NK-92 treated with Interleukin-12 subunit alpha and Interleukin-12 subunit beta, amount 100 ng/mL, for 24 hours (cell line): ENCODE results near the gene CRY2.
"Not testable (repeated sequence)": the region's sequence is repeated elsewhere in the genome, so short reads cannot be mapped to it uniquely, and the experiment has no call there.

Experiments used
- DNase-seq: peaks from one replicate; lab custom pipeline; 2025; lab: John Stamatoyannopoulos, UW

The CRY2 gene

DNA sequence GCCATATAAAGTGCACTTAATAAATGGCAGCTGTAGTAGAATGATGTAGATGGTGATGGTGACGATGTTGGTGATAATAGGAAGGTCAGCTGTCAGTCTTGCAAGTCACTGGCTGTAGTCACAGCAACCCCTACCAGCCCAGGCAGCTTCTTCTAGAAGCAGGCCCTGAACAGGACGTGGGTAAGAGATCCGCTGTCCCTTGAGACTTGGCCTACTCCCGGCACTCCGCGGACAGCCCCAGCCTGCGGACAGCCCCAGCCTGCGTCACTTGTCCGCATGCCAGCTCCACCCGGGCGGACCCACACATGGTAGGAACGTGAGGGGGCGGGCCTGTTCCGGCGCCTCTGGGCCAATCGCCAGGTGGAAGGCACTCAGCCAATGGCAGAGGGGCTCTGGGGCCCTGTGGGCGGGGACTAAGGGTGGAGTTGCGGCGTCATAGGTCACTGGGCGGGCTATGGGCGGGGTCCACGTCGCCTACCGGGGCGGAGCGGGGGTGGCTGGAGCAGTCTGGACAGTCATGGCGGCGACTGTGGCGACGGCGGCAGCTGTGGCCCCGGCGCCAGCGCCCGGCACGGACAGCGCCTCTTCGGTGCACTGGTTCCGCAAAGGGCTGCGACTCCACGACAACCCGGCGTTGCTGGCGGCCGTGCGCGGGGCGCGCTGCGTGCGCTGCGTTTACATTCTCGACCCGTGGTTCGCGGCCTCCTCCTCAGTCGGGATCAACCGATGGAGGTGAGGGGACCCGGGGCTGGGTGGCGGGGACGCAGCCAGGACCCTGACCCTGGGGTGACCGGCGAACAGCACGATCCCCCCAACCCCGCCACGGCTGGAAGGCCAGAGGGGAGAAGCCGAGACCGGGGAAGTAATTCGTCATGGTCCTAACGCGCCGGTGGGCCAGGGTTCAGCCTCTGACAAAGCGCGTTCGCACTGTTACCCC, at the start of gene CRY2:
Gene CRY2 (plus strand): TSS at position 502 of the 937 bp plus-strand sequence. CDS start 16 bp downstream, at position 518.
- peak; percentile 99 for DNase-seq

DNA sequence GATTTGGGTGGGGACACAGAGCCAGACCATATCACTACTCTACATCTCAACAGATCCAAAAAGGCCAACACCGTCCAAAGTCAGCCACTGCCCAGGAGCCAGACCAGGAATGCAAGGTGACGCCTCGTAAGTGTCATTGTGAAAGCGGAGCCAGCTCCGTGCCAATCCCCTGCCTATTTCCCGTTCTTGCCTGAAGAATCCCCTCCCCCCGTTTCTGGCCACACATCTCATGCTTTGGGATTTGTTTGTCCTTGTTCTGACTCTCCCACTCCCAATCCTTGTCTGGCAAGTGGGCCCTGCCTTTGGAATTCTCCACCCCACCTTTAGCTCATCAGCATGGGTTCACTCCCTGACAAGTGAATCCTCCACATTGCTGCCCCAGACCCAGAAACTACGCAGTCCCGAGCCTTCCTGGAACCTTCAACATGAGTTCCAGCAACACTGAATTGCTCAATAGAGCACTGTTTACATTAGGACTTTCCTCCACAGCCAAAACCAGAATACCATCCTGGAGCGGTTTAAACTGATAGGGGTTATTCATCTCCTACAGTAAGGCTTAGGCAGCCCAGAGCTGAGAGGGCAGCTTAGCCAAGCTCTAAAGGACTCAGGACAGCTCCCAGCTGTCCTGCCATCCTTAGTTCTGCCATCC, 48.4 kb upstream of the CRY2 start:
- no peak for DNase-seq

GRCh38 chr11:45799562-45799961, 47.7 kb upstream of the CRY2 start:
- DNase-seq = no peak

GRCh38 chr11:45800261-45800660, 47.0 kb upstream of the CRY2 start:
- DNase-seq = no peak

- no peak for DNase-seq
These were observed 45.5 kb upstream of the CRY2 start for GRCh38 chr11:45801723-45802315.

GRCh38 chr11:45802531-45803317, 44.6 kb upstream of the CRY2 start:
- no peak for DNase-seq

DNA sequence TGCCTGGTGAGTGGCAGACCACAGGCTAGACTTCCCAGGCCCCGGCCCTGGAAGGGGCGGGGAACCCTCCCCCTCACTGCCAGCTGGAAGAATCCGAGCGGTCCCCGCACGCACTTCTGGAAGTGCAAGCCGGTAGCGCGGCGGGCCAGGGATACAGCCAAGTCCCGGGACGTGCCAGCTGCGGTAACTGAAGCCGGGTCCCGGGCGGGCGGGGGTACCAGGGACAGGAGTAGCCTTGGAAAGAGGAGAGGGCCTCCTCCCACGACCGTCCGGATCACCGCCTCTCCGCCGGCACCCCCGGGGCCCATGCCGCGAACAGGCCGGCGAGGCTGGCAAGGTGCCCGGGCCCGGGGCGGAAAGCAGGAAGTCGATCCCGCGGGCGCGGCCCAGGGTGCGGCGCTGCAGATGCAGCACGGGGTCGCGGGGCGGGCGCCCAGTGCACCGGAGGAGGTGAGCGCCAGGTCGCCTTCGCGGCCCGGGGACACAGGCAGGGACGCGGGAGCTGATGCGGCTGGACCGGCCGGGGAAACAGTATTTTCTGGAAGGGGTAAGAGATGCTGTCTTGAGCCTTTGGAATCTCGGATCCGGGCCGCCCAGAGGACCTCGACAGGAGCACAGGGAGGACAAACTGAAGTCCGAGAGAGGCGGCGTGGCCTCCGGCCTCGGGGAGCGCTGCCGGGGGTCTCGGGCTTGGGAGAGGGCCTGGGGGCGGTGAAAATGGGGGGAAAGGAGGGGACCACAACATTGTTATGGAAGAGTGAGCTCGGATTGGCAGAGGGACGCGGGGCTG, 43.1 kb upstream of the CRY2 start:
- no peak for DNase-seq

DNA sequence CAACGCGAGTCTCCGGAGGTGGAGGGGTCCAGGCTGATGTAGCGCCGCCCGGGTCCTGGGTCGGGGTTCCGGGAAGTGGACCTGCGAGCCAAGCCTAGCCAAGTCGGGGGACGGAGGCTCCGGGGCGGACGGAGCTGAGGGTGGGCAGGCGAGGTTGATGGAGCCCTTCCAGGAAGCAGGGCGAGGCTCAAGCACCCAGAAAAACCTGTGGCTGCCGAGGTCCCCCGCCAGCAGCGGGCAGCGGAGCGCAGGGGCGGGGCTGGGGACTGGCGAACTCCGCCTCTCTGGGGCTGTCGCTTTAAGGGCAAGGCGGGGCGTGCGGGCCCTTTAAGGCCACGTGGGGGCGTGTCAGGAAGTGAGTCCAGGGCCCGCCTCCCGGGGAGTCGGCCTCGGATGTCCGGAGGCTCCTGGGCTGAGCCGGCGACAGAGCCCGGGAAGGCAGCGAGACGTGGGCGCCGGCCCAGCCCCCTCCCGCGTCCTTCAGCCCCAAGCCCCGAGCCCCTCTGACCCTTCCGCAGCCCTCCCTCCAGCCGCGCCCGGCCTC, 42.4 kb upstream of the CRY2 start, which contains the start of gene SLC35C1:
Gene SLC35C1 (plus strand): TSS at position 389 of the 544 bp plus-strand sequence. CDS start 653 bp downstream, outside the sequence.
- peak; percentile 90 for DNase-seq

GRCh38 chr11:45805305-45806071, 41.8 kb upstream of the CRY2 start:
- peak; percentile 62 for DNase-seq

GRCh38 chr11:45806072-45806933, 41.0 kb upstream of the CRY2 start:
- no peak for DNase-seq

GRCh38 chr11:45806937-45807791, 40.1 kb upstream of the CRY2 start:
- no peak for DNase-seq

- no peak for DNase-seq
These were observed 39.5 kb upstream of the CRY2 start for GRCh38 chr11:45807792-45808238.

GRCh38 chr11:45808427-45808826, 38.8 kb upstream of the CRY2 start:
- DNase-seq = not testable (repeated sequence)

DNA sequence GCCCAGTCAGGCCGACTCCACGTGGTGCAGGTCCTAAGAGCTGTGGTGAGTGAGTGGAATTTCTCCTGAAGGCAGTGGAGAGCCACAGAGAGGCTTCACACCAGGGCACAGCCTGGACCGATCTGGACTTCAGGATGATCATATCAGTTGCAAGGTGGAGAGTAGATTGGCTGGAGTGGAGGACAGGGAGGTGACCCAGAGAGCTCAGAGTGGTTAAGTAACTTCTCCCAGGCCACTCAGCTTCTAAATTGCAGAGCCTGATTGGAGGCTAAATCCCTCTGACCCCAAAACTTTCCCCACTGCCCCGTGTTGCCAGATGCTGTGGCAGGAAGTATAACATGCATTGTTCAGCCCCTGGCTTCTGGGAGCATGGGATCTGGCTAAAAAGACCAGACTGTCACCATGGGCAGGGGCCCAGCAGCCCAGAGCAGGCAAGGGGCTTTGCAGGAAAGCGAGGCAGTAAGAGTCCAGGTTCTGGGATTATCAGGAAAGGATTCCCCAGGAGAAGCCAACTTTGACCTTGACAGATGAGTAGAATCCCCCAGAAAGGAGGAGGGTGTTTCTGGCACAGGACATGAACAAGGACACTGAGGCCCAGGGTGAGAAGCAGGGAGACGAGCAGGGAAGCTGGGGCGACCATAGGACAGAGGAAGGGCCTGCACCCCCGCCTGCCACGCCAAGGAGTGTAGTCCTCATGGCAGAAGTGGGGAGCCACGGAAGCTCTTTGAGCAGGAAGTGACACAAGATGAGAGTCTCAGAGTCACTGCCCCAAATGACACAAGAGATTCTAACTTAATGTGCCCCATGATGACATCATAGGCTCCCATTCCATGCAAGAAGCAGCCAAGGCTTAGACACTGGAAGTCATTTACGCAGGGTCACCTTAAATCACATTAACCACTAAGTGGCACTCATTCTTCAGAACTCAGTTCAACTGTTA, 37.5 kb upstream of the CRY2 start:
- no peak for DNase-seq

DNA sequence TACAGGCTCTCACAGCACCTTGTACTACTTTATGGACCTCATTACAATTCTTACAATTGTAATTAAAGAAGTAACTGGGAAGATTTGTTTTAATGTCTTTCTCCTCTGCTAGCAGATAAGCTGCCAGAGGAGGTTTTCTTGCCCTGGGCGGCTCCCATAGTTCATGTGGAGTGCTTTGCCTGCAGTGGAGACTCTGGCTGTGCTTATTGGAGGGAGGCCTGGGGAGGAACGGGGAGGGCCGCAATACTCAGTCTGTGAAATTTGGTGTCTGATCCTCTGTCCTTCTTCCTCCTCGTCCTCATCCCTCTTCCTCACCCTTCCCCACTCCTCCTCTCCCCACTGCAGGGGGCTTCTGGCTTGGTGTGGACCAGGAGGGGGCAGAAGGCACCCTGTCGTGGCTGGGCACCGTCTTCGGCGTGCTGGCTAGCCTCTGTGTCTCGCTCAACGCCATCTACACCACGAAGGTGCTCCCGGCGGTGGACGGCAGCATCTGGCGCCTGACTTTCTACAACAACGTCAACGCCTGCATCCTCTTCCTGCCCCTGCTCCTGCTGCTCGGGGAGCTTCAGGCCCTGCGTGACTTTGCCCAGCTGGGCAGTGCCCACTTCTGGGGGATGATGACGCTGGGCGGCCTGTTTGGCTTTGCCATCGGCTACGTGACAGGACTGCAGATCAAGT, 36.7 kb upstream of the CRY2 start:
- DNase-seq = no peak

DNA sequence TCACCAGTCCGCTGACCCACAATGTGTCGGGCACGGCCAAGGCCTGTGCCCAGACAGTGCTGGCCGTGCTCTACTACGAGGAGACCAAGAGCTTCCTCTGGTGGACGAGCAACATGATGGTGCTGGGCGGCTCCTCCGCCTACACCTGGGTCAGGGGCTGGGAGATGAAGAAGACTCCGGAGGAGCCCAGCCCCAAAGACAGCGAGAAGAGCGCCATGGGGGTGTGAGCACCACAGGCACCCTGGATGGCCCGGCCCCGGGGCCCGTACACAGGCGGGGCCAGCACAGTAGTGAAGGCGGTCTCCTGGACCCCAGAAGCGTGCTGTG, 36.2 kb upstream of the CRY2 start:
- DNase-seq = no peak
